Measurements from ENCODE around the gene KCNE3.

The KCNE3 gene

GRCh38 chr11:74443071-74443864, 24.1 kb downstream of the KCNE3 start:
- no peaks in the 10 kb centered on the region for H3K36me3 ChIP-seq (ENCODE audit: control insufficient read depth, insufficient read depth, low read length)
- 55 to 57% methylated on average over 5 to 7 of the region's 8 CpGs for WGBS, 2 experiments (ENCODE audit: insufficient coverage in 2 of 2)
- no peak overlapping the region for H3K4me3 ChIP-seq (ENCODE audit: extremely low read depth, insufficient read depth, low read length, poor library complexity, severe bottlenecking)
- H3K9me3 ChIP-seq (ENCODE audit: control insufficient read depth, low read length) = no peaks in the 10 kb centered on the region
- H3K27ac ChIP-seq (ENCODE audit: low read depth, low read length, severe bottlenecking) = no peak overlapping the region
- H3K4me1 ChIP-seq (ENCODE audit: control insufficient read depth, insufficient read depth, low read length, poor library complexity, severe bottlenecking) = no peaks in the 10 kb centered on the region

GRCh38 chr11:74442636-74443035, 24.7 kb downstream of the KCNE3 start:
- 90 to 100% methylated on average over 2 of the region's 3 CpGs for WGBS, 2 experiments (ENCODE audit: insufficient coverage in 2 of 2)
- Histone ChIP-seq H3K9me3 (ENCODE audit: control insufficient read depth, low read length) (no peaks in the 10 kb centered on the region), H3K4me1 (ENCODE audit: control insufficient read depth, insufficient read depth, low read length, poor library complexity, severe bottlenecking) (peaks cover 3% of the 10 kb centered on the region), H3K27ac (ENCODE audit: low read depth, low read length, severe bottlenecking) (no peak overlapping the region), H3K36me3 (ENCODE audit: control insufficient read depth, insufficient read depth, low read length) (no peaks in the 10 kb centered on the region), H3K4me3 (ENCODE audit: extremely low read depth, insufficient read depth, low read length, poor library complexity, severe bottlenecking) (no peak overlapping the region)

- Histone ChIP-seq H3K36me3 (ENCODE audit: control insufficient read depth, insufficient read depth, low read length) (no peaks in the 10 kb centered on the region), H3K27ac (ENCODE audit: low read depth, low read length, severe bottlenecking) (no peak overlapping the region), H3K9me3 (ENCODE audit: control insufficient read depth, low read length) (no peaks in the 10 kb centered on the region), H3K4me1 (ENCODE audit: control insufficient read depth, insufficient read depth, low read length, poor library complexity, severe bottlenecking) (peaks cover 11% of the 10 kb centered on the region), H3K4me3 (ENCODE audit: extremely low read depth, insufficient read depth, low read length, poor library complexity, severe bottlenecking) (no peak overlapping the region)
- no CpG with 5 or more reads among the region's 1 CpG for WGBS, 2 experiments (ENCODE audit: insufficient coverage in 2 of 2)
Measured at GRCh38 chr11:74438681-74439080, 28.7 kb downstream of the KCNE3 start.

- Histone ChIP-seq H3K27ac (ENCODE audit: low read depth, low read length, severe bottlenecking) (peak overlapping the region; percentile 50), H3K4me1 (ENCODE audit: control insufficient read depth, insufficient read depth, low read length, poor library complexity, severe bottlenecking) (peaks cover 11% of the 10 kb centered on the region), H3K36me3 (ENCODE audit: control insufficient read depth, insufficient read depth, low read length) (no peaks in the 10 kb centered on the region), H3K9me3 (ENCODE audit: control insufficient read depth, low read length) (no peaks in the 10 kb centered on the region), H3K4me3 (ENCODE audit: extremely low read depth, insufficient read depth, low read length, poor library complexity, severe bottlenecking) (no peak overlapping the region)
- no CpG with 5 or more reads among the region's 1 CpG for WGBS, 2 experiments (ENCODE audit: insufficient coverage in 2 of 2)
Measured at GRCh38 chr11:74437441-74438042, 29.8 kb downstream of the KCNE3 start.

- H3K27ac ChIP-seq (ENCODE audit: low read depth, low read length, severe bottlenecking) = no peak overlapping the region
- no peaks in the 10 kb centered on the region for H3K36me3 ChIP-seq (ENCODE audit: control insufficient read depth, insufficient read depth, low read length)
- peaks cover 11% of the 10 kb centered on the region for H3K4me1 ChIP-seq (ENCODE audit: control insufficient read depth, insufficient read depth, low read length, poor library complexity, severe bottlenecking)
- 80 to 90% methylated on average over 1 to 2 of the region's 7 CpGs for WGBS, 2 experiments (ENCODE audit: insufficient coverage in 2 of 2)
- no peak overlapping the region for H3K4me3 ChIP-seq (ENCODE audit: extremely low read depth, insufficient read depth, low read length, poor library complexity, severe bottlenecking)
- no peaks in the 10 kb centered on the region for H3K9me3 ChIP-seq (ENCODE audit: control insufficient read depth, low read length)
Measured at GRCh38 chr11:74434528-74434927, 32.8 kb downstream of the KCNE3 start.

- Histone ChIP-seq H3K36me3 (ENCODE audit: control insufficient read depth, insufficient read depth, low read length) (no peaks in the 10 kb centered on the region), H3K4me3 (ENCODE audit: extremely low read depth, insufficient read depth, low read length, poor library complexity, severe bottlenecking) (no peak overlapping the region), H3K4me1 (ENCODE audit: control insufficient read depth, insufficient read depth, low read length, poor library complexity, severe bottlenecking) (no peaks in the 10 kb centered on the region), H3K9me3 (ENCODE audit: control insufficient read depth, low read length) (no peaks in the 10 kb centered on the region), H3K27ac (ENCODE audit: low read depth, low read length, severe bottlenecking) (no peak overlapping the region)
- 83% methylated on average over 1 of the region's 3 CpGs; no CpG with 5 or more reads in 1 of the 2 experiments for WGBS, 2 experiments (ENCODE audit: insufficient coverage in 2 of 2)
Measured at GRCh38 chr11:74429205-74429604, 38.1 kb downstream of the KCNE3 start.

GRCh38 chr11:74427384-74427886, 39.9 kb downstream of the KCNE3 start:
- H3K4me1 ChIP-seq (ENCODE audit: control insufficient read depth, insufficient read depth, low read length, poor library complexity, severe bottlenecking) = no peaks in the 10 kb centered on the region
- no peaks in the 10 kb centered on the region for H3K9me3 ChIP-seq (ENCODE audit: control insufficient read depth, low read length)
- WGBS, 2 experiments (ENCODE audit: insufficient coverage in 2 of 2) = 100% methylated on average over 1 of the region's 4 CpGs
- no peaks in the 10 kb centered on the region for H3K36me3 ChIP-seq (ENCODE audit: control insufficient read depth, insufficient read depth, low read length)
- H3K27ac ChIP-seq (ENCODE audit: low read depth, low read length, severe bottlenecking) = no peak overlapping the region
- no peak overlapping the region for H3K4me3 ChIP-seq (ENCODE audit: extremely low read depth, insufficient read depth, low read length, poor library complexity, severe bottlenecking)

- no peak overlapping the region for H3K4me3 ChIP-seq (ENCODE audit: extremely low read depth, insufficient read depth, low read length, poor library complexity, severe bottlenecking)
- no peaks in the 10 kb centered on the region for H3K9me3 ChIP-seq (ENCODE audit: control insufficient read depth, low read length)
- H3K4me1 ChIP-seq (ENCODE audit: control insufficient read depth, insufficient read depth, low read length, poor library complexity, severe bottlenecking) = no peaks in the 10 kb centered on the region
- no peaks in the 10 kb centered on the region for H3K36me3 ChIP-seq (ENCODE audit: control insufficient read depth, insufficient read depth, low read length)
- no peak overlapping the region for H3K27ac ChIP-seq (ENCODE audit: low read depth, low read length, severe bottlenecking)
Measured at GRCh38 chr11:74425100-74425499, 42.2 kb downstream of the KCNE3 start.

GRCh38 chr11:74418509-74418895, 48.8 kb downstream of the KCNE3 start:
- Histone ChIP-seq H3K9me3 (ENCODE audit: control insufficient read depth, low read length) (no peaks in the 10 kb centered on the region), H3K4me1 (ENCODE audit: control insufficient read depth, insufficient read depth, low read length, poor library complexity, severe bottlenecking) (no peaks in the 10 kb centered on the region), H3K27ac (ENCODE audit: low read depth, low read length, severe bottlenecking) (peak overlapping the region; percentile 71), H3K36me3 (ENCODE audit: control insufficient read depth, insufficient read depth, low read length) (no peaks in the 10 kb centered on the region), H3K4me3 (ENCODE audit: extremely low read depth, insufficient read depth, low read length, poor library complexity, severe bottlenecking) (no peak overlapping the region)
- WGBS, 2 experiments (ENCODE audit: insufficient coverage in 2 of 2) = no CpG with 5 or more reads among the region's 1 CpG

GRCh38 chr11:74417860-74418508, 49.4 kb downstream of the KCNE3 start:
- 97 to 100% methylated on average over 1 to 3 of the region's 4 CpGs for WGBS, 2 experiments (ENCODE audit: insufficient coverage in 2 of 2)
- Histone ChIP-seq H3K4me3 (ENCODE audit: extremely low read depth, insufficient read depth, low read length, poor library complexity, severe bottlenecking) (no peak overlapping the region), H3K9me3 (ENCODE audit: control insufficient read depth, low read length) (no peaks in the 10 kb centered on the region), H3K4me1 (ENCODE audit: control insufficient read depth, insufficient read depth, low read length, poor library complexity, severe bottlenecking) (no peaks in the 10 kb centered on the region), H3K36me3 (ENCODE audit: control insufficient read depth, insufficient read depth, low read length) (no peaks in the 10 kb centered on the region), H3K27ac (ENCODE audit: low read depth, low read length, severe bottlenecking) (no peak overlapping the region)

All from mesodermal cell (in vitro differentiated cells).